Stimulated activated CD4-positive, alpha-beta T cell treated with anti-CD3 and anti-CD28 coated beads, Interleukin-15, amount 100 ng/mL, for 24 hours (primary cell): ENCODE measurements around the gene ANTXRL.
"Not testable (repeated sequence)": the region's sequence is repeated elsewhere in the genome, so short reads cannot be mapped to it uniquely, and the experiment has no call there.

ENCODE experiments used
- DNase-seq: peaks from one replicate; pipeline ENCODE4 v3.0.0-alpha.2; 2020

The ANTXRL gene

GRCh38 chr10:46277840-46278239 is 9.0 kb upstream of the ANTXRL start:
- no peak for DNase-seq

- DNase-seq, result not testable (repeated sequence)
These were observed 4.4 kb upstream of the ANTXRL start for GRCh38 chr10:46282421-46282831.

- DNase-seq, result peak; percentile 79
These were observed 3.8 kb upstream of the ANTXRL start for GRCh38 chr10:46282842-46283574.

GRCh38 chr10:46283580-46284285 is 3.1 kb upstream of the ANTXRL start:
- DNase-seq, result no peak

GRCh38 chr10:46284286-46285229 is 2.2 kb upstream of the ANTXRL start:
- peak; percentile 88 for DNase-seq

- no peak for DNase-seq
These were observed 1.5 kb upstream of the ANTXRL start for GRCh38 chr10:46285300-46285699.

- DNase-seq, result no peak
These were observed 704 bp upstream of the ANTXRL start for GRCh38 chr10:46285966-46286620.

- no peak for DNase-seq
These were observed 1.2 kb downstream of the ANTXRL start for GRCh38 chr10:46287846-46288477.

- DNase-seq, result no peak
These were observed 1.9 kb downstream of the ANTXRL start for GRCh38 chr10:46288601-46289206.

GRCh38 chr10:46289209-46289810 is 2.5 kb downstream of the ANTXRL start:
- no peak for DNase-seq

GRCh38 chr10:46290101-46290886 is 3.5 kb downstream of the ANTXRL start:
- DNase-seq, result no peak

GRCh38 chr10:46291817-46292572 is 5.2 kb downstream of the ANTXRL start:
- no peak for DNase-seq

GRCh38 chr10:46292573-46293023 is 5.8 kb downstream of the ANTXRL start:
- no peak for DNase-seq

GRCh38 chr10:46293228-46293627 is 6.4 kb downstream of the ANTXRL start:
- DNase-seq, result no peak

GRCh38 chr10:46293832-46294640 is 7.2 kb downstream of the ANTXRL start:
- DNase-seq, result no peak

- no peak for DNase-seq
These were observed 7.9 kb downstream of the ANTXRL start for GRCh38 chr10:46294641-46295220.

GRCh38 chr10:46295350-46296010 is 8.7 kb downstream of the ANTXRL start:
- not testable (repeated sequence) for DNase-seq

GRCh38 chr10:46296086-46296485 is 9.3 kb downstream of the ANTXRL start:
- not testable (repeated sequence) for DNase-seq
